Activated effector memory CD4-positive, alpha-beta T cell treated with anti-CD3 and anti-CD28 coated beads, Interleukin-2, amount 50 U/mL, for 16 hours (primary cell): ENCODE data around the gene PIP5K1B.

Source experiments
- DNase-seq: peaks from one replicate; pipeline ENCODE4 v3.0.0-alpha.2; 2020

The PIP5K1B gene

GRCh38 chr9:69003051-69003450, 298.0 kb downstream of the PIP5K1B start:
- DNase-seq, result no peak

GRCh38 chr9:69004836-69005235, 299.8 kb downstream of the PIP5K1B start:
- no peak for DNase-seq

GRCh38 chr9:69009708-69010107, 304.7 kb downstream of the PIP5K1B start:
- no peak for DNase-seq

GRCh38 chr9:69012696-69013381, 307.8 kb downstream of the PIP5K1B start:
- no peak for DNase-seq

GRCh38 chr9:69013382-69013727, 308.3 kb downstream of the PIP5K1B start:
- DNase-seq, result no peak

- DNase-seq, result no peak
Measured at GRCh38 chr9:69014013-69014412, 309.0 kb downstream of the PIP5K1B start, which contains the start of gene PRKACG. TSS of gene PRKACG (minus strand) at chr9:69014113. CDS start at chr9:69014092, 21 bp downstream.

GRCh38 chr9:69016191-69017096, 311.4 kb downstream of the PIP5K1B start:
- no peak for DNase-seq

- no peak for DNase-seq
Measured at GRCh38 chr9:69018737-69019136, 313.7 kb downstream of the PIP5K1B start.

- DNase-seq, result peak; percentile 69
Measured at GRCh38 chr9:69019808-69020207, 314.8 kb downstream of the PIP5K1B start.

GRCh38 chr9:69020301-69021145, 315.5 kb downstream of the PIP5K1B start:
- DNase-seq, result no peak

GRCh38 chr9:69023650-69024049, 318.6 kb downstream of the PIP5K1B start:
- no peak for DNase-seq

GRCh38 chr9:69027355-69028097, 322.5 kb downstream of the PIP5K1B start:
- DNase-seq, result peak; percentile 57

- peak; percentile 64 for DNase-seq
Measured at GRCh38 chr9:69028754-69029153, 323.7 kb downstream of the PIP5K1B start.

- no peak for DNase-seq
Measured at GRCh38 chr9:69029535-69029934, 324.5 kb downstream of the PIP5K1B start.

GRCh38 chr9:69030851-69031645, 326.0 kb downstream of the PIP5K1B start:
- no peak for DNase-seq

- no peak for DNase-seq
Measured at GRCh38 chr9:69034071-69034470, 329.0 kb downstream of the PIP5K1B start.

- DNase-seq, result peak; percentile 94
Measured at GRCh38 chr9:69035438-69036308, 330.6 kb downstream of the PIP5K1B start, which contains the start of gene FXN. TSS of gene FXN (plus strand) at chr9:69035752. CDS start at chr9:69035783, 31 bp downstream.

GRCh38 chr9:69036309-69036708, 331.3 kb downstream of the PIP5K1B start:
- peak; percentile 69 for DNase-seq

GRCh38 chr9:69036799-69037198, 331.8 kb downstream of the PIP5K1B start:
- no peak for DNase-seq

GRCh38 chr9:69040646-69041045, 335.6 kb downstream of the PIP5K1B start:
- DNase-seq, result no peak
